CD4-positive, alpha-beta T cell (primary cell): ENCODE data around the gene LST1. TPM values are rescaled to one million over a fixed set of nuclear protein-coding genes. Genes with fewer than 3 reads are reported as not detected.
A peak's percentile ranks its signal among the peaks of the same experiment; 100 is the strongest.

Experiments used
- ATAC-seq: fragments of 200-7000 bp; cut with Tn5 transposase; one replicate; pipeline ENCODE4 v1.10.0; 2022; ENCODE audit warnings: mild to moderate bottlenecking; ENCODE audit not compliant: poor library complexity
- CTCF ChIA-PET: fragments of 350-600 bp; sonication (Branson Sonifier 250); formaldehyde crosslinking; loops from one replicate; lab custom pipeline; 2021; ENCODE audit warnings: antibody characterized with exemption, inconsistent platforms; lab: Charles Lee
- POLR2A ChIA-PET: fragments of 350-600 bp; sonication (Branson Sonifier 250); formaldehyde crosslinking; loops from one replicate; lab custom pipeline; 2021; ENCODE audit warnings: antibody characterized with exemption, inconsistent platforms; lab: Charles Lee
- DNase-seq, 14 experiments: peaks; one replicate each; pipeline ENCODE4 v3.0.0-alpha.2; 2013 to 2020; ENCODE audit warnings: mixed read lengths in 2 of 14
- H3K27ac ChIP-seq, 2 donors: one replicate each; pipeline versions ENCODE4 v1.5.1 to v1.7.0; 2013; ENCODE audit warnings: low read length in 2 of 2, low read depth in 1 of 2, mild to moderate bottlenecking in 1 of 2
- H3K27me3 ChIP-seq, 2 experiments: 1 replicate in 1 of 2; 2 replicates in 1 of 2; pipeline versions ENCODE4 v1.6.1 to v1.7.0; 2013; ENCODE audit warnings: low read length in 2 of 2, control low read depth in 1 of 2, mild to moderate bottlenecking in 1 of 2, moderate library complexity in 1 of 2; ENCODE audit not compliant: insufficient read depth in 2 of 2, control insufficient read depth in 1 of 2
- H3K36me3 ChIP-seq: one replicate; pipeline ENCODE4 v1.6.1; 2013; ENCODE audit warnings: low read length, control low read depth; ENCODE audit not compliant: insufficient read depth
- H3K4me1 ChIP-seq: one replicate; pipeline ENCODE4 v1.6.1; 2013; ENCODE audit warnings: low read length, control low read depth; ENCODE audit not compliant: insufficient read depth
- H3K4me3 ChIP-seq: one replicate; pipeline ENCODE4 v1.5.1; 2013; ENCODE audit warnings: mild to moderate bottlenecking, low read length, moderate library complexity
- H3K9me3 ChIP-seq, 2 experiments: 1 replicate in 1 of 2; 2 replicates in 1 of 2; pipeline versions ENCODE4 v1.6.1 to v1.7.0; 2013; ENCODE audit warnings: low read length in 2 of 2, mild to moderate bottlenecking in 2 of 2, control low read depth in 1 of 2, moderate library complexity in 1 of 2; ENCODE audit not compliant: control insufficient read depth in 1 of 2, insufficient read depth in 1 of 2
- H3K27ac Mint-ChIP-seq: one replicate; pipeline ENCODE4 v1.8.0; 2020; ENCODE audit warnings: mixed read lengths
- H3K27me3 Mint-ChIP-seq: one replicate; pipeline ENCODE4 v1.8.0; 2021; ENCODE audit warnings: mixed read lengths
- H3K36me3 Mint-ChIP-seq: one replicate; pipeline ENCODE4 v1.8.0; 2021; ENCODE audit warnings: low read depth, mixed read lengths
- H3K4me1 Mint-ChIP-seq: one replicate; pipeline ENCODE4 v1.8.0; 2021; ENCODE audit warnings: low read depth, mixed read lengths
- H3K4me3 Mint-ChIP-seq: one replicate; pipeline ENCODE4 v1.8.0; 2020; ENCODE audit warnings: mild to moderate bottlenecking, mixed read lengths
- H3K9me3 Mint-ChIP-seq: one replicate; pipeline ENCODE4 v1.8.0; 2020; ENCODE audit warnings: mixed read lengths
- intact Hi-C, 2 experiments: fragments of 100-400 bp; cut with DNase I in 1 of 2; cut with micrococcal nuclease in 1 of 2; formaldehyde crosslinking; loops; one replicate each; pipeline versions ENCODE4 v1.15.1 to v1.9.0; 2023 to 2025; cut with DNase I, micrococcal nuclease
- total RNA-seq, 174 experiments: library from RNA in 2 of 174; stranded (reverse) in 2 of 174; gene quantifications; one replicate each; pipeline ENCODE4 v1.2.3 and lab custom pipeline; 2021 to 2026
- TF ChIP-seq, protein P1 (sequence below): fragments of 200-600 bp; IDR thresholded peaks from one replicate; pipeline ENCODE4 v1.8.0; 2022; ENCODE audit warnings: antibody characterized with exemption, mild to moderate bottlenecking

Gene LST1
- total RNA-seq, 2 experiments from 2014 or later = 8.9 to 10.3 TPM

- TF ChIP-seq, protein P1, sequence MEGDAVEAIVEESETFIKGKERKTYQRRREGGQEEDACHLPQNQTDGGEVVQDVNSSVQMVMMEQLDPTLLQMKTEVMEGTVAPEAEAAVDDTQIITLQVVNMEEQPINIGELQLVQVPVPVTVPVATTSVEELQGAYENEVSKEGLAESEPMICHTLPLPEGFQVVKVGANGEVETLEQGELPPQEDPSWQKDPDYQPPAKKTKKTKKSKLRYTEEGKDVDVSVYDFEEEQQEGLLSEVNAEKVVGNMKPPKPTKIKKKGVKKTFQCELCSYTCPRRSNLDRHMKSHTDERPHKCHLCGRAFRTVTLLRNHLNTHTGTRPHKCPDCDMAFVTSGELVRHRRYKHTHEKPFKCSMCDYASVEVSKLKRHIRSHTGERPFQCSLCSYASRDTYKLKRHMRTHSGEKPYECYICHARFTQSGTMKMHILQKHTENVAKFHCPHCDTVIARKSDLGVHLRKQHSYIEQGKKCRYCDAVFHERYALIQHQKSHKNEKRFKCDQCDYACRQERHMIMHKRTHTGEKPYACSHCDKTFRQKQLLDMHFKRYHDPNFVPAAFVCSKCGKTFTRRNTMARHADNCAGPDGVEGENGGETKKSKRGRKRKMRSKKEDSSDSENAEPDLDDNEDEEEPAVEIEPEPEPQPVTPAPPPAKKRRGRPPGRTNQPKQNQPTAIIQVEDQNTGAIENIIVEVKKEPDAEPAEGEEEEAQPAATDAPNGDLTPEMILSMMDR = no peak
- Histone ChIP-seq H3K4me1 (peaks cover 50% of the 10 kb centered on the region), H3K27me3 (no peaks in the 10 kb centered on the region), H3K9me3 (no peaks in the 10 kb centered on the region), H3K36me3 (peaks cover 13% of the 10 kb centered on the region), H3K27ac (no peak overlapping the region), H3K4me3 (no peak overlapping the region)
- intact Hi-C loops = loop anchor here in 1 of 2 experiments (5.0 kb wide), 3 partner anchors 108 to 413 kb away; partner anchors contain the start of genes BAG6, EHMT2, NELFE and SKIC2
- Mint-ChIP-seq H3K9me3 (no peaks in the 10 kb centered on the region), H3K4me3 (peak overlapping the region; percentile 3), H3K4me1 (peaks cover 57% of the 10 kb centered on the region), H3K27ac (peak overlapping the region; percentile 3), H3K27me3 (no peaks in the 10 kb centered on the region), H3K36me3 (peaks cover 25% of the 10 kb centered on the region)
- ATAC-seq (no peak), DNase-seq (no peak)
- ChIA-PET CTCF (interaction anchor here (0.5 to 11.8 kb wide), 2 partner anchors 51 to 275 kb away, joined by 3 to 284 read pairs; partner anchors contain the start of gene NCR3), POLR2A (interaction anchor here (0.9 kb wide), 1 partner anchor 33 kb away, joined by 3 read pairs; no protein-coding TSS in a partner anchor)
These were observed 41.4 kb upstream of the LST1 start for GRCh38 chr6:31544676-31545075.

DNA sequence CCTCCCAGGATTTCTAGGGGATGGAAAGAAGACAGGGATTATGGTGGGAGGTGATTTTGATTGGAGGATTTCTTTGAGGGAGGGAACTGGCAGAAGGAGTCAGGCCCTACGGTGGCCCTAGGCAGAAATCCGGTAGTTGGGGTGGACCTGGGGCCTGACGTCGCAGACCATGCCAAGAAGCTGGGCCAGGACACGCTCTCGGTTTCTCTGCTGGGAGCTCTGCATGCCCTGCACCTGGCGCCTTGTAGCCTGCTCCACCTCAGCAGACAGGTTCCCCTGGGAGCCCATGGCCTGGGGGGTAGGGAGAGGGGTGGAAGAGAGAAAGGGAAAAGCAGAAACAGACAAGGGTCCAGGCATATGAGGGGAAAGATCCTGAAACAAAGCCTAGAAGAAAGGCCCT, 40.8 kb upstream of the LST1 start:
- Histone ChIP-seq H3K4me1 (peaks cover 44% of the 10 kb centered on the region), H3K9me3 (no peaks in the 10 kb centered on the region), H3K27ac (no peak overlapping the region), H3K4me3 (no peak overlapping the region), H3K36me3 (peaks cover 8% of the 10 kb centered on the region), H3K27me3 (no peaks in the 10 kb centered on the region)
- Mint-ChIP-seq H3K4me1 (peaks cover 51% of the 10 kb centered on the region), H3K9me3 (no peaks in the 10 kb centered on the region), H3K4me3 (peak overlapping the region; percentile 58), H3K36me3 (peaks cover 18% of the 10 kb centered on the region), H3K27me3 (no peaks in the 10 kb centered on the region), H3K27ac (no peak overlapping the region)
- ATAC-seq = no peak
- no peak for DNase-seq
- ChIA-PET POLR2A (interaction anchor here (8.0 kb wide), 1 partner anchor 52 kb away, joined by 119 read pairs; no protein-coding TSS in a partner anchor), CTCF (interaction anchor here (0.5 to 11.8 kb wide), 2 partner anchors 51 to 275 kb away, joined by 3 to 284 read pairs; partner anchors contain the start of gene NCR3)
- intact Hi-C loops = loop anchor here in 1 of 2 experiments (5.0 kb wide), 2 partner anchors 107 to 352 kb away; partner anchors contain the start of genes BAG6 and EHMT2
- TF ChIP-seq, protein P1 = no peak

- H3K4me1 Mint-ChIP-seq = peaks cover 45% of the 10 kb centered on the region
- intact Hi-C loops = loop anchor here (1.0 to 5.0 kb wide), 5 partner anchors 52 to 351 kb away; partner anchors contain the start of genes BAG6 (in 1 of the 2), EHMT2 (in 1 of the 2) and PRRC2A (in 1 of the 2)
- Histone ChIP-seq H3K4me3 (peak within 1 kb of the TSS; percentile 62), H3K9me3 (no peaks in the 10 kb centered on the region), H3K27ac (peak within 1 kb of the TSS; percentile 72 to 89), H3K36me3 (peaks cover 8% of the 10 kb centered on the region), H3K4me1 (peaks cover 46% of the 10 kb centered on the region), H3K27me3 (no peaks in the 10 kb centered on the region)
- no peaks in the 10 kb centered on the region for H3K27me3 Mint-ChIP-seq
- ATAC-seq (peak; percentile 60), DNase-seq (peak; percentile 67 to 90 (median 79))
- H3K9me3 Mint-ChIP-seq = no peaks in the 10 kb centered on the region
- ChIA-PET POLR2A (interaction anchor here (0.7 to 8.1 kb wide), 7 partner anchors 34 to 276 kb away, joined by 3 to 220 read pairs (median 6); partner anchors contain the start of genes BAG6, C6orf47, LST1 and LTB), CTCF (interaction anchor here (0.7 to 11.8 kb wide), 10 partner anchors 10 to 226 kb away, joined by 3 to 284 read pairs (median 4); partner anchors contain the start of genes LST1, LTB, NCR3 and TNF)
- peak within 1 kb of the TSS; percentile 86 for H3K4me3 Mint-ChIP-seq
- peak within 1 kb of the TSS; percentile 84 for H3K27ac Mint-ChIP-seq
- H3K36me3 Mint-ChIP-seq = peaks cover 13% of the 10 kb centered on the region
- TF ChIP-seq, protein P1 = peak; percentile 88
These were observed 39.6 kb upstream of the LST1 start, which contains the start of gene ATP6V1G2 for GRCh38 chr6:31546339-31546957. TSS of gene ATP6V1G2 (minus strand) at chr6:31546608. CDS start at chr6:31546559, 49 bp downstream.
